ENCODE measurements around the gene IFNA13. TPM values are rescaled to one million over a fixed set of nuclear protein-coding genes. Genes with fewer than 3 reads are reported as not detected.

The IFNA13 gene
- total RNA-seq, 4 donors from 2014 or later, result not detected

DNA sequence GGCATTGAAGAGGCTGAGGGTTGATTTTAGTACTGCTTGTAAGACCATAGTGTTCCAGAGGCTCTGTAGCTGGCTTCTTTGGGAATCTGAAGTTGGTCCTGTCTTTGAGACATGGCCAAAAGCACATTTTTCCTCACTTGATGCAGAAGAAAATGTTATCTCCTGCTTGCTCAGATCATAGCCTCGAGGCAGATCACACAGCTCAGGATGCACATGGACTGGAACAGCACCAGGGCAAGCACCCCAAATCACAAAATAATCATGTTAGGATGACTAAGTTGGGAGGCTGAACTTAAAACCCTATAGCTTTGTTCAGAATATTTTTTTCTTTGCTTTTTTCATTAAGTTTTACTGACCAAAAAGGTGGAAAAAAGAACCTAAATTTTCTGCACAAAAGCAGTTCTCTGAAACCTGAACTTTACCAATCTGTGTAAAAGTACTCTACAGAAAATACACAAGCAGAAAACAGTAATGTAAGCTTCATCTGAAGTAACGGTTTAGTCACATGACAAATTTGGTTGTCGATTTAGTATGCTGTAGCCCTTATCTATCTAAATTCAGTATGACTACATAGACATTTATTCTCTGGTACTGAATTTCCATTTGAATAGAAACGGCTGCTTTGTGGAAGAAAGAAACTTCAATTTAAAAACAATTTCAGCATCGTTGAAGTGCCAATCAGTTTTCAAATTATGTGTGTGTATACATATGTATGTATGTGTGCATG lies 36.0 kb downstream of the IFNA13 start:
- WGBS, 2 donors (ENCODE audit: low coverage in 1 of 2), result 53 to 64% methylated on average over 5 of the region's 5 CpGs
- TF ChIP-seq POLR2AphosphoS5 (IDR thresholded peaks at IDR 0.05), result no peak
- TF ChIP-seq POLR2A (IDR thresholded peaks at IDR 0.05), result no peak
- TF ChIP-seq, protein P1, sequence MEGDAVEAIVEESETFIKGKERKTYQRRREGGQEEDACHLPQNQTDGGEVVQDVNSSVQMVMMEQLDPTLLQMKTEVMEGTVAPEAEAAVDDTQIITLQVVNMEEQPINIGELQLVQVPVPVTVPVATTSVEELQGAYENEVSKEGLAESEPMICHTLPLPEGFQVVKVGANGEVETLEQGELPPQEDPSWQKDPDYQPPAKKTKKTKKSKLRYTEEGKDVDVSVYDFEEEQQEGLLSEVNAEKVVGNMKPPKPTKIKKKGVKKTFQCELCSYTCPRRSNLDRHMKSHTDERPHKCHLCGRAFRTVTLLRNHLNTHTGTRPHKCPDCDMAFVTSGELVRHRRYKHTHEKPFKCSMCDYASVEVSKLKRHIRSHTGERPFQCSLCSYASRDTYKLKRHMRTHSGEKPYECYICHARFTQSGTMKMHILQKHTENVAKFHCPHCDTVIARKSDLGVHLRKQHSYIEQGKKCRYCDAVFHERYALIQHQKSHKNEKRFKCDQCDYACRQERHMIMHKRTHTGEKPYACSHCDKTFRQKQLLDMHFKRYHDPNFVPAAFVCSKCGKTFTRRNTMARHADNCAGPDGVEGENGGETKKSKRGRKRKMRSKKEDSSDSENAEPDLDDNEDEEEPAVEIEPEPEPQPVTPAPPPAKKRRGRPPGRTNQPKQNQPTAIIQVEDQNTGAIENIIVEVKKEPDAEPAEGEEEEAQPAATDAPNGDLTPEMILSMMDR (IDR thresholded peaks at IDR 0.05), result no peak
- no peak for TF ChIP-seq EP300 (IDR thresholded peaks at IDR 0.05; ENCODE audit: low read depth)
- intact Hi-C loops (cut with DNase I; ENCODE audit: low total_unique reads), result no loop called here
- no peak overlapping the region for H3K4me3 ChIP-seq
- DNase-seq, result no peak
- peaks cover 6 to 82% (median 38%) of the 10 kb centered on the region in 4 donors for H3K4me1 ChIP-seq
- H3K27ac ChIP-seq, result no peak overlapping the region
- no peaks in the 10 kb centered on the region for H3K36me3 ChIP-seq
- H3K9me3 ChIP-seq, result no peaks in the 10 kb centered on the region
- no peaks in the 10 kb centered on the region for H3K27me3 ChIP-seq
- in situ Hi-C loops (cut with MboI; ENCODE audit: low pct_ligation_motif_present in 1 of 4, low pct_unique_long_range_greater_than_20kb in 1 of 4, low sequenced_read_pairs in 3 of 4), result no loop called here

GRCh38 chr9:21326526-21327139 lies 41.2 kb downstream of the IFNA13 start:
- Histone ChIP-seq H3K9me3 (no peaks in the 10 kb centered on the region), H3K4me1 (peaks cover 0 to 47% (median 13%) of the 10 kb centered on the region in 4 donors), H3K27ac (no peak overlapping the region), H3K27me3 (no peaks in the 10 kb centered on the region), H3K4me3 (no peak overlapping the region), H3K36me3 (peaks cover 0 to 7% (median 0%) of the 10 kb centered on the region in 4 donors)
- 31 to 36% methylated on average over 2 of the region's 2 CpGs for WGBS, 2 donors (ENCODE audit: low coverage in 1 of 2)
- in situ Hi-C loops (cut with MboI; ENCODE audit: low pct_ligation_motif_present in 1 of 4, low pct_unique_long_range_greater_than_20kb in 1 of 4, low sequenced_read_pairs in 3 of 4), result loop anchor here in 2 of 4 donors (10.0 kb wide), 3 partner anchors 68 to 468 kb away; partner anchors contain the start of gene IFNA1 (in 1 of the 2)
- TF ChIP-seq POLR2AphosphoS5 (IDR thresholded peaks at IDR 0.05), result no peak
- TF ChIP-seq, protein P1 (IDR thresholded peaks at IDR 0.05), result peak; percentile 54 to 65 (median 62)
- DNase-seq, result no peak
- intact Hi-C loops (cut with DNase I; ENCODE audit: low total_unique reads), result loop anchor here (5.0 kb wide), 1 partner anchor 71 kb away; no protein-coding TSS in a partner anchor

- Histone ChIP-seq H3K27me3 (no peaks in the 10 kb centered on the region), H3K36me3 (peaks cover 0 to 8% (median 0%) of the 10 kb centered on the region in 4 donors), H3K4me3 (no peak overlapping the region), H3K27ac (no peak overlapping the region), H3K9me3 (no peaks in the 10 kb centered on the region), H3K4me1 (peaks cover 0 to 23% (median 4%) of the 10 kb centered on the region in 4 donors)
- in situ Hi-C loops (cut with MboI; ENCODE audit: low pct_ligation_motif_present in 1 of 4, low pct_unique_long_range_greater_than_20kb in 1 of 4, low sequenced_read_pairs in 3 of 4), result loop anchor here (10.0 to 25.0 kb wide), 5 partner anchors 71 to 471 kb away; partner anchors contain the start of gene IFNA1 (in 2 of the 4)
- TF ChIP-seq POLR2AphosphoS5 (IDR thresholded peaks at IDR 0.05) (no peak), POLR2A (IDR thresholded peaks at IDR 0.05) (no peak)
- no peak for DNase-seq
- 76 to 86% methylated on average over 4 of the region's 4 CpGs for WGBS, 2 donors (ENCODE audit: low coverage in 1 of 2)
- intact Hi-C loops (cut with DNase I; ENCODE audit: low total_unique reads), result loop anchor here (5.0 kb wide), 1 partner anchor 133 kb away; no protein-coding TSS in a partner anchor
These were observed 43.8 kb downstream of the IFNA13 start for GRCh38 chr9:21324047-21324446.

DNA sequence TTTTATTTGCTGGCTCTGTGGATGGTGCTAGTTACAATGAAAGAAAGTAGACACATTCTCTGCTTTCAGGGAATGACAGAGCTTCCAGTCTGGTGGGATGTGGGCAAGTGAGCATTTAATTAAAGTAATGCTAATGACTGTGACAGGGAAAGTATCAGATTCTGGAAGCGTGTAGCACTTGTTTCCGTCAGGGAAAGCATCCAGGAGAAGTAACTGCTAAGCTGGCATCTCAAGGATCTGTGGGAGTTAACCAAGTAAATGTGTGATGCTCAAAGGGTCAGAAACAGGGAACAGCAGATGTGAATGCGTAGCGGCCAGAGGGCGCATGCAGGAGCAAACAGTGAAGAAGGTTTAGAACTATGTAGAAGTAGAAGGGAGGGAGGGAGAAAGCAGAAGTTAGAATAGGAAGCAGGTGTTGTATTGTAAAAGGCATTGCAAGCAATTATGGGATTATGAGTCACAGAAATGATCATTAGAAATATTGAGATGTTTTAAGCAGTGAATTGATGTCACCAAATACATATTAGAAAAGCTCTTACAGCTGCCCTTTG lies 44.9 kb downstream of the IFNA13 start:
- WGBS, 2 donors (ENCODE audit: low coverage in 1 of 2), result 86 to 92% methylated on average over 4 to 5 of the region's 5 CpGs
- in situ Hi-C loops (cut with MboI; ENCODE audit: low pct_ligation_motif_present in 1 of 4, low pct_unique_long_range_greater_than_20kb in 1 of 4, low sequenced_read_pairs in 3 of 4) (loop anchor here (10.0 to 25.0 kb wide), 5 partner anchors 72 to 472 kb away; partner anchors contain the start of gene IFNA1 (in 2 of the 4)), intact Hi-C loops (cut with DNase I; ENCODE audit: low total_unique reads) (loop anchor here (5.0 kb wide), 1 partner anchor 134 kb away; no protein-coding TSS in a partner anchor)
- TF ChIP-seq EP300 (IDR thresholded peaks at IDR 0.05; ENCODE audit: low read depth), result no peak
- no peak for TF ChIP-seq POLR2AphosphoS5 (IDR thresholded peaks at IDR 0.05)
- TF ChIP-seq, protein P1 (IDR thresholded peaks at IDR 0.05), result no peak
- no peak for TF ChIP-seq POLR2A (IDR thresholded peaks at IDR 0.05)
- no peaks in the 10 kb centered on the region for H3K9me3 ChIP-seq
- no peak overlapping the region for H3K27ac ChIP-seq
- H3K4me1 ChIP-seq, result peaks cover 0 to 15% (median 2%) of the 10 kb centered on the region in 4 donors
- no peaks in the 10 kb centered on the region for H3K27me3 ChIP-seq
- DNase-seq, result no peak
- no peak overlapping the region for H3K4me3 ChIP-seq
- H3K36me3 ChIP-seq, result peaks cover 0 to 8% (median 0%) of the 10 kb centered on the region in 4 donors
